Panc1 (cell line): ENCODE results near the gene SLC7A6.

Experiments used
- POLR2AphosphoS5 ChIP-seq: IDR thresholded peaks from 2 replicates; pipeline ENCODE4 v1.6.1; 2012; ENCODE audit warnings: mild to moderate bottlenecking, low read depth, low read length, moderate library complexity
- SIN3A ChIP-seq: IDR thresholded peaks from 2 replicates; pipeline ENCODE4 v1.6.1; 2012; ENCODE audit warnings: low read depth, mild to moderate bottlenecking, low read length, moderate library complexity, borderline replicate concordance; ENCODE audit not compliant: insufficient read depth
- TF ChIP-seq, protein P1 (sequence below): fragments of 450-650 bp; IDR thresholded peaks from 2 replicates; pipeline ENCODE4 v1.5.1; 2017; ENCODE audit warnings: mild to moderate bottlenecking
- TF ChIP-seq, protein P2 (sequence below), 2 experiments: IDR thresholded peaks; 2 replicates each; pipeline ENCODE4 v1.6.1; 2011 to 2012; ENCODE audit warnings: low read depth in 2 of 2, control low read depth in 1 of 2, low read length in 1 of 2, mild to moderate bottlenecking in 1 of 2, moderate library complexity in 1 of 2; ENCODE audit not compliant: insufficient read depth in 1 of 2

DNA sequence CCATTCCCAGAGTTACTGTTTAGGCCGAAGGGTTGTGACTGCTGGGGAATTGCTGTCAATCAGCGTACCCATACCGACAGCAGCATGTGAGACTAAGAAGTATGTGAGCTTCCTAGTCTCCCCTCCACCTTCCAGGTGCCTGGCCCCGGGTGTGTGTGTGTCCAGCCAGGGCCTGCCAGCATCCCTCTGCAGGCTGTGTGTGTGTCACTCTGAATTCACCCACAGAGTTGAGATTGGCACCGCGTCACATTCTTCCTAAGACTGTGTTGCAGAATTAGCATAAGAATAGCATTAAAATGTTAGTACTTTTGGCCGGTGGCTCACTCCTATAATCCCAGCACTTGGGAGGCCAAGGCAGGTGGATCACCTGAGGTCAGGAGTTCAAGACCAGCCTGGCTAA is 78.3 kb downstream of the SLC7A6 start:
- TF ChIP-seq, protein P1, sequence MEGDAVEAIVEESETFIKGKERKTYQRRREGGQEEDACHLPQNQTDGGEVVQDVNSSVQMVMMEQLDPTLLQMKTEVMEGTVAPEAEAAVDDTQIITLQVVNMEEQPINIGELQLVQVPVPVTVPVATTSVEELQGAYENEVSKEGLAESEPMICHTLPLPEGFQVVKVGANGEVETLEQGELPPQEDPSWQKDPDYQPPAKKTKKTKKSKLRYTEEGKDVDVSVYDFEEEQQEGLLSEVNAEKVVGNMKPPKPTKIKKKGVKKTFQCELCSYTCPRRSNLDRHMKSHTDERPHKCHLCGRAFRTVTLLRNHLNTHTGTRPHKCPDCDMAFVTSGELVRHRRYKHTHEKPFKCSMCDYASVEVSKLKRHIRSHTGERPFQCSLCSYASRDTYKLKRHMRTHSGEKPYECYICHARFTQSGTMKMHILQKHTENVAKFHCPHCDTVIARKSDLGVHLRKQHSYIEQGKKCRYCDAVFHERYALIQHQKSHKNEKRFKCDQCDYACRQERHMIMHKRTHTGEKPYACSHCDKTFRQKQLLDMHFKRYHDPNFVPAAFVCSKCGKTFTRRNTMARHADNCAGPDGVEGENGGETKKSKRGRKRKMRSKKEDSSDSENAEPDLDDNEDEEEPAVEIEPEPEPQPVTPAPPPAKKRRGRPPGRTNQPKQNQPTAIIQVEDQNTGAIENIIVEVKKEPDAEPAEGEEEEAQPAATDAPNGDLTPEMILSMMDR: no peak
- TF ChIP-seq POLR2AphosphoS5 (no peak), SIN3A (no peak)
- TF ChIP-seq, protein P2, sequence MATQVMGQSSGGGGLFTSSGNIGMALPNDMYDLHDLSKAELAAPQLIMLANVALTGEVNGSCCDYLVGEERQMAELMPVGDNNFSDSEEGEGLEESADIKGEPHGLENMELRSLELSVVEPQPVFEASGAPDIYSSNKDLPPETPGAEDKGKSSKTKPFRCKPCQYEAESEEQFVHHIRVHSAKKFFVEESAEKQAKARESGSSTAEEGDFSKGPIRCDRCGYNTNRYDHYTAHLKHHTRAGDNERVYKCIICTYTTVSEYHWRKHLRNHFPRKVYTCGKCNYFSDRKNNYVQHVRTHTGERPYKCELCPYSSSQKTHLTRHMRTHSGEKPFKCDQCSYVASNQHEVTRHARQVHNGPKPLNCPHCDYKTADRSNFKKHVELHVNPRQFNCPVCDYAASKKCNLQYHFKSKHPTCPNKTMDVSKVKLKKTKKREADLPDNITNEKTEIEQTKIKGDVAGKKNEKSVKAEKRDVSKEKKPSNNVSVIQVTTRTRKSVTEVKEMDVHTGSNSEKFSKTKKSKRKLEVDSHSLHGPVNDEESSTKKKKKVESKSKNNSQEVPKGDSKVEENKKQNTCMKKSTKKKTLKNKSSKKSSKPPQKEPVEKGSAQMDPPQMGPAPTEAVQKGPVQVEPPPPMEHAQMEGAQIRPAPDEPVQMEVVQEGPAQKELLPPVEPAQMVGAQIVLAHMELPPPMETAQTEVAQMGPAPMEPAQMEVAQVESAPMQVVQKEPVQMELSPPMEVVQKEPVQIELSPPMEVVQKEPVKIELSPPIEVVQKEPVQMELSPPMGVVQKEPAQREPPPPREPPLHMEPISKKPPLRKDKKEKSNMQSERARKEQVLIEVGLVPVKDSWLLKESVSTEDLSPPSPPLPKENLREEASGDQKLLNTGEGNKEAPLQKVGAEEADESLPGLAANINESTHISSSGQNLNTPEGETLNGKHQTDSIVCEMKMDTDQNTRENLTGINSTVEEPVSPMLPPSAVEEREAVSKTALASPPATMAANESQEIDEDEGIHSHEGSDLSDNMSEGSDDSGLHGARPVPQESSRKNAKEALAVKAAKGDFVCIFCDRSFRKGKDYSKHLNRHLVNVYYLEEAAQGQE (IDR thresholded peaks at IDR 0.05; ENCODE audit: insufficient read depth in 1 of 2, low read depth in 2 of 2, low read length in 1 of 2): no peak
